GM21515 (cell line): ENCODE results near the gene IRX2.

ENCODE experiments used
- ATAC-seq: cut with Tn5 transposase; IDR thresholded peaks from one replicate; pipeline ENCODE4 v1.9.1; 2021; ENCODE audit not compliant: unreplicated experiment

The IRX2 gene

GRCh38 chr5:2751592-2752021 is at the start of gene IRX2:
Gene IRX2, minus strand, starts transcription at chr5:2751677. Its CDS starts 264 bp downstream, at chr5:2751413.
- ATAC-seq: no peak

DNA sequence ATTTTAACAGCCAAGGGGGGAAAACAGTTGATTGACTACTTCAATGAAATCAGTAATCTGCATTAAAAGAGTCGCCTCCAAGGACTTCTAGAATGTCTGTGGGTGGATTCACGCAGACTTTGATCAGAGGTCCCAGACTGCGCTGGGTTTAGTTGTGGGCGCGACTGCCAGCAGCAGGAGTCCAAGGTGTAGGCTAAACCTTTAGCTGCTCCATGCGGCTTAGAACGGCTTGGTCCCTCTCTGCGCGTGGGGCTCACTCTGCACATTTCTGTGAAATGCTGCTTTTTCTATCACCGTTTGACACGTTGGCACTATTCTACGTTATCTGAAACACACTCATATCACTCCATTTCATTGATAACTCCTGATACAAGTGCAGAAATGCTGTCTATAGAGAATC is 48.6 kb upstream of the IRX2 start:
- no peak for ATAC-seq

DNA sequence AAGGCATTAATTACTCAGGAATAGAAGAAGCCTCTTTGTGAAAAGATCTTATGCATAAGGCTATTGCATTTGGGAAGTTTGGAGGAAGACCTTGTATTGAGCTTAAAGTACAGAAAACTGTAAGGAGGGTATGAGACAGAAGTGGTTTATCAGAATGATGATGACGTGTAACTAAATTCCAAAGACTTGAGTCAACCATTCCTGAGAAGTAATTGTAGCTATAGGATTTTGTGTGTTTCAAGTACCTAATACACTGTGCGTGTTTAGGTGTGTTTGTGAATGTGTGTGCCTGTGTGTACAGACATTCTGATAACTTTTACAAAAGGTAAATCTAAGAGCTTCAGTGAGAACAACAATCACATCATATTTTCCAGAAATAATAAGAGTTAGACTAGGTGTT is 46.5 kb upstream of the IRX2 start:
- ATAC-seq: no peak

GRCh38 chr5:2797160-2797559 is 45.7 kb upstream of the IRX2 start:
- no peak for ATAC-seq

DNA sequence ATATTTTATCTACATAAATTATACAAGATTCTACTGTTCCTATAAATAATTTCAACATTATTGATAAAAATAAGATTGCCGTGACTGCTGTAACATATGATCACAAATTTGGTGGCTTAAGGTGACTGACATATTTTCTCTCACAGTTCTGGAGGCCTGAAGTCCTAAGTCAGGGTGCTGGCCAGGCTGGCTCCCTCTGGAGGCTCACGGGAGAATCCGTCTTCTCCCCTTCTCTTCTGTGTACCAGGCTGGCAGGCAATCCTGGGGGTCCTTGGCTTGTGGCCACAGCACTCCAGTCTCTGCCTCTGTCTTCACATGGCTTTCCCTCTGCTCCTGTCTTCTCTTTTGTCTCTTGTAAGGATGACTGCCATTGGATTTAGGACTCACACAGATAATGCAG is 31.7 kb upstream of the IRX2 start:
- no peak for ATAC-seq

GRCh38 chr5:2782658-2783057 is 31.2 kb upstream of the IRX2 start:
- no peak for ATAC-seq

DNA sequence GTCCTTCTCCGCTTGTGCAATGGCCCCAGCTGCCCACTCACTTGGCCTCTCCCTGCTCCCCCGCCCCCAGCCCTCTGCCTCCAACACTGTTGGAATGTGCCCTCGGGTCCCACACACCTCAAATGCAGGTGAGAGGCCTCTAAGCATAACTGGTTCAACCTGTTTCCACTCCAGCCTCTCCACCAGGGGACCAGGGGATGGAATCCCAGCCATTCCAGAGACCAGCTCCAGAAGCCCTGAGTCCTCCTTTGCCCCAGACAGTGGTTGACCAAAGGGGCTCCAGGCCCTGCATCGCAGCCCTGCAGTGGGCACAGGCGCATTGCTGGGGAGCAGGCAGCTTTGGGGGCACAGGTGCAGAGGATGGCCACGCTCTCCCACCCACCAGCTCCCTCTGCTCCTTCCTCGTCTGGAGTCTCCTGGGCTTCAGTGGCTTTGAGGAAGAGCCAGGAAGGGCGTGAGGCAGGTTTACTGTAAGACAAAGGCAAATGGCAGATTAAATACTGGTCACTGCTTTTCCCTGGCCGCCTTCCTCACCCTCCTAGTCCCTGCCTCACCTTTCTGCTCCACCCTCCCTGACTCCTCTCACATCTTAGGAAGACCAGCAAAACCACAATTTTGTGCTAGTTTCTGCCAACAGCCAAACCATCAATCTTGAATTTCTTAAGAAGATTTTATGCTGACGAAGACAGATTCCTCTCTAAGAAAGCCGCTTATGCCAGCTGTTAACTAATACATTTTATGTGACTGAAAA is 29.1 kb upstream of the IRX2 start:
- no peak for ATAC-seq

DNA sequence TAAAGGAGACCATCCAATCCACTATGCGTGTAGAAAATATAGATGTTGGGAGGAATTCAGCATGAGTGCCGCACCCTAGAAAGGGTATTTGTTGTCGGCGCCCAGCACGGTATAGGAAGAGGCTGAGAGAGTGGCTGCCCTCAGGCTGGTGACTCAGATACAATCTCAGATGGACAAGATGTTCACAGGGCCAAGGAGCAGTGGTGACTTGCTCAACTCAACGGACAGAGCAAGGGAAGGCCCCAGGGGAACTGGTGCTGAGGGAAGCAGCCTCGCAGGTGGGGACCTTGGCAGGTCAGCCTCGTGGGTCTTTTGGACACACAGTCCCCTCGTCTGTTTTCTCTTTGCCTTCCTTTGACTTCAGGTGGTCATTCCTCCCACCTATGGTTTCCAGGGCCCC is 28.0 kb upstream of the IRX2 start:
- no peak for ATAC-seq

DNA sequence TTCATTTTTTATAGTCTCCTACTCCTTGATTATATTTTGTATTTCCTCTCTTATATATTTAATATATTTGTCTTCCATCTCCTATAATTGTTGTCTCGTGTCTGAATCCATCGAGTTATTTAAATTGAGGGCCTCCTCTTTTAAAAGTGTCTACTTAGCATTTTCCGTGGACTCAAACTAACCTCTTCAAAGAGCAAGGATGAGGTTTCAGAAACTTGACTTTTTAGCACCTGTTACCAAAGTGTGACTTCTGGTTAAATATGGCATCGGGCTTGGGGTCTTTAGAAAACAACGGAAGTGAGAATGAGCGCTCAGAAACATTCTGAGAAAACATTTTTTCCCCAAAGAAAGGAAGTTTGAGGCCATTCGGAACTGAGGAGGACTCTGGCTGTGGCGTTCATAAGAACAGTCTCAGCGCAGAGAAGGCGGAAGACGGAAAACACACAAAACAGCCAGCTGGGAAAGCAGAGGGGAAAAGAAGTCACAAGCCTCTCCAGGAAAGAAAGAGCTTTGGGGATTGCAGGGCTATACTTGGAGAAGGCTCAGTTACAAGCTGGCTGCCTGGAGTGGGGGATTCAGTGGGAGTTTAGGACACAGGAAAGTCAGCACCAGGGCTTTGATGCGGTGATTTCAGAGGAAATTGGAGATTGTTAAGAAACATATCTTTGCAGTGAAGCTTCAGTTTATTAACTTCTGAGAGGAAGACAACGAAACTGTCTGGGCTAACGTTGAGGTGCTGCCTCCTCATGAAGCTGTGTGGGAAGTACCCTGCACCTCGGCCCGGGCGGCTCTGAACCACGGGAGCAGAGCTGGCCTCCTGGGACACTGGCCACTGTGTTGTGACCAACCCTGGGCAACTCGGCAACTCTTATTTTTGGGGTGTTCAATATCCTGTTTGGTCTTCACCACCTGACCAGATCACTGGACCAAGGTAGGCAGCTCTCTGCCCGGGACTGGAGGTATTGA is 25.1 kb upstream of the IRX2 start:
- ATAC-seq: no peak

DNA sequence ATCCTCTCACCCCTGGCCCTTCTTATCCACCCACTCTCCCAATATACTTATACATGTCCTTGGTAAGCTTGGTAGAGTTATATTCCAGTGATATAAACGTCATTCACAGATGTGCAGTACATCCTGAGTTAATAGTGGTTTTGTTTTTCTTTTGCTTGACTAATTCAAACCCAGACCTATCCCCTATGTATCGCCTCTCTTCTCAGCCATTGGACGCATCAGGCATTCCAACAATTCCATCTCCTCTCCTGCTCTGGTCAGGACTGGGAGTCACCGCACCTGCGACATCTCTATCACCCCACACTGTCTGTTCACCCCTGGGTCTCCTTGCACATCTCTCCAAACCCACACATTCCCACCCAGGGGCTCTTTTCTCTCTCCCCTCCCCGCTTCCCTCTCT is 21.9 kb upstream of the IRX2 start:
- no peak for ATAC-seq

DNA sequence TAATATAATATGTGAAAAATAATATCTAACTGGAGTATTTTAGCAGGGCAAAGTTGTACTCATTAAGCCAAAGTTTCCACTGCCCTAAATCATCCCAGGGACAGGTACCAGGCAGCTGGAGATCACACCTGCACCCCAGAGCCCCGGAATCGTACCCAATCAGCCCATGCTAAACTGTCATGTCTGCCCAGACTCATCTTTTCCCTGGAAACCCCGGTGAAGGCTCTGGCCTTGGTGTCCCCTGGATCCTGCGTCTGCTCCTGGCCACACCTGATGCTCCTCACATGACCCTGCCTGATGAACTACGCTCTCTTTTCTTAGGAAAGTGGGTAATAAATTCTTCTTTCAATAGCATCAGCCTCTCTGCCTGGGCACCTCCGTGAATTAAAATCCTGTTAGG is 15.6 kb upstream of the IRX2 start:
- no peak for ATAC-seq

GRCh38 chr5:2764581-2764980 is 13.1 kb upstream of the IRX2 start:
- no peak for ATAC-seq

GRCh38 chr5:2763533-2763794 is 12.0 kb upstream of the IRX2 start:
- no peak for ATAC-seq

GRCh38 chr5:2762744-2763532 is 11.5 kb upstream of the IRX2 start:
- ATAC-seq: no peak

GRCh38 chr5:2761921-2762488 is 10.5 kb upstream of the IRX2 start:
- no peak for ATAC-seq

- no peak for ATAC-seq
Measured at GRCh38 chr5:2759696-2760461, 8.4 kb upstream of the IRX2 start.

DNA sequence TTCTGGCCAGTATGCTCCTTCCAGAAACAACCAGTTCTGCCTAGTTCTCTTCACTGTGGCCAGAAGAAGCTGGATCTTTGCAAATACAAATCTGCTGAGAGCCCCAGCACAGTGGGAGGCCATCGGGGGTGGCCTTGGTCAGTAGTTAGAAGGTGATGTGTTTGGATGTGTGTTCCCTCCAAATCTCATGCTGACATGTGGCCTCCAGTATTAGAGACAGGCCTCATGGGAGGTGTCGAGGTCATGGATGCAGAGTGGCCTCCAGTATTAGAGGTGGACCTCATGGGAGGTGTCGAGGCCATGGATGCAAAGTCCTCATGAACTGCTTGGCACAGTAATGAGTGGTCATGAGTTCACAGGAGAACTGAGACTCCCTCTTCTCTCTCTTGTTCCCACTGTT is 7.6 kb upstream of the IRX2 start:
- ATAC-seq: no peak

- ATAC-seq: no peak
Measured at GRCh38 chr5:2758632-2759031, 7.2 kb upstream of the IRX2 start.

- ATAC-seq: no peak
Measured at GRCh38 chr5:2757563-2758351, 6.3 kb upstream of the IRX2 start.
